ENCODE measurements around the gene NXPH4.

Gene NXPH4

GRCh38 chr12:57210461-57210860 lies 6.1 kb upstream of the NXPH4 start:
- no peak overlapping the region for H3K27ac ChIP-seq
- TF ChIP-seq CTCF (conservative IDR thresholded peaks at IDR 0.05) = no peak

GRCh38 chr12:57210926-57211692 lies 5.5 kb upstream of the NXPH4 start:
- no peak for TF ChIP-seq CTCF (conservative IDR thresholded peaks at IDR 0.05)
- no peak overlapping the region for H3K27ac ChIP-seq

GRCh38 chr12:57211791-57212700 lies 4.5 kb upstream of the NXPH4 start:
- H3K27ac ChIP-seq = no peak overlapping the region
- TF ChIP-seq CTCF (conservative IDR thresholded peaks at IDR 0.05) = no peak

GRCh38 chr12:57212701-57213057 lies 3.9 kb upstream of the NXPH4 start:
- no peak overlapping the region for H3K27ac ChIP-seq
- no peak for TF ChIP-seq CTCF (conservative IDR thresholded peaks at IDR 0.05)

- H3K27ac ChIP-seq = no peak overlapping the region
- TF ChIP-seq CTCF (conservative IDR thresholded peaks at IDR 0.05) = peak; percentile 99
Observed at GRCh38 chr12:57213058-57213715, 3.4 kb upstream of the NXPH4 start.

GRCh38 chr12:57213763-57214397 lies 2.7 kb upstream of the NXPH4 start:
- H3K27ac ChIP-seq = no peak overlapping the region
- no peak for TF ChIP-seq CTCF (conservative IDR thresholded peaks at IDR 0.05)

GRCh38 chr12:57214398-57214781 lies 2.2 kb upstream of the NXPH4 start:
- peak; percentile 92 for TF ChIP-seq CTCF (conservative IDR thresholded peaks at IDR 0.05)
- no peak overlapping the region for H3K27ac ChIP-seq
